Measurements from ENCODE around the gene PDE2A. TPM values are rescaled to one million over a fixed set of nuclear protein-coding genes. Genes with fewer than 3 reads are reported as not detected.

The PDE2A gene
- total RNA-seq, 1 donor, result 0.36 TPM

- Histone ChIP-seq H3K27me3 (ENCODE audit: insufficient read depth, low read length) (peaks cover 29% of the 10 kb centered on the region), H3K36me3 (ENCODE audit: insufficient read depth, low read length) (no peaks in the 10 kb centered on the region), H2AFZ (ENCODE audit: low read length) (no peak overlapping the region), H3K4me3 (ENCODE audit: insufficient read depth, low read length) (peak overlapping the region; percentile 61), H4K20me1 (ENCODE audit: insufficient read depth, low read length) (no peaks in the 10 kb centered on the region), H3K27ac (ENCODE audit: low read depth, low read length) (no peak overlapping the region), H3K4me1 (ENCODE audit: insufficient read depth, low read length) (peaks cover 3% of the 10 kb centered on the region), H3K79me2 (ENCODE audit: insufficient read depth, low read length) (no peaks in the 10 kb centered on the region), H3K4me2 (ENCODE audit: insufficient read depth, low read length) (peak overlapping the region; percentile 72), H3K9me3 (ENCODE audit: low read depth, low read length) (no peaks in the 10 kb centered on the region)
- peak; percentile 95 for DNase-seq (ENCODE audit: insufficient read length, low spot score, missing footprints)
- TF ChIP-seq CTCF (IDR thresholded peaks at IDR 0.05; ENCODE audit: extremely low read depth, low read depth, low read length), result no peak
Measured at GRCh38 chr11:72643547-72643946, 30.7 kb downstream of the PDE2A start.

GRCh38 chr11:72642884-72643522, 31.2 kb downstream of the PDE2A start:
- H3K9me3 ChIP-seq (ENCODE audit: low read depth, low read length), result no peaks in the 10 kb centered on the region
- DNase-seq (ENCODE audit: insufficient read length, low spot score, missing footprints), result peak; percentile 99
- H3K36me3 ChIP-seq (ENCODE audit: insufficient read depth, low read length), result no peaks in the 10 kb centered on the region

GRCh38 chr11:72642043-72642883, 32.0 kb downstream of the PDE2A start:
- Histone ChIP-seq H3K4me1 (ENCODE audit: insufficient read depth, low read length) (peaks cover 3% of the 10 kb centered on the region), H3K9me3 (ENCODE audit: low read depth, low read length) (no peaks in the 10 kb centered on the region), H4K20me1 (ENCODE audit: insufficient read depth, low read length) (no peaks in the 10 kb centered on the region), H3K4me2 (ENCODE audit: insufficient read depth, low read length) (peak overlapping the region; percentile 72), H3K27ac (ENCODE audit: low read depth, low read length) (no peak overlapping the region), H3K27me3 (ENCODE audit: insufficient read depth, low read length) (peaks cover 37% of the 10 kb centered on the region), H2AFZ (ENCODE audit: low read length) (peak overlapping the region; percentile 70), H3K36me3 (ENCODE audit: insufficient read depth, low read length) (no peaks in the 10 kb centered on the region), H3K79me2 (ENCODE audit: insufficient read depth, low read length) (no peaks in the 10 kb centered on the region), H3K4me3 (ENCODE audit: insufficient read depth, low read length) (peak overlapping the region; percentile 61)
- DNase-seq (ENCODE audit: insufficient read length, low spot score, missing footprints), result peak; percentile 95
- TF ChIP-seq CTCF (IDR thresholded peaks at IDR 0.05; ENCODE audit: extremely low read depth, low read depth, low read length), result no peak

More at GRCh38 chr11:72642884-72643522, 31.2 kb downstream of the PDE2A start:
- Histone ChIP-seq H3K4me3 (ENCODE audit: insufficient read depth, low read length) (peak overlapping the region; percentile 61), H3K27ac (ENCODE audit: low read depth, low read length) (no peak overlapping the region), H3K4me1 (ENCODE audit: insufficient read depth, low read length) (peaks cover 3% of the 10 kb centered on the region), H3K4me2 (ENCODE audit: insufficient read depth, low read length) (peak overlapping the region; percentile 72), H3K27me3 (ENCODE audit: insufficient read depth, low read length) (peaks cover 29% of the 10 kb centered on the region), H4K20me1 (ENCODE audit: insufficient read depth, low read length) (no peaks in the 10 kb centered on the region), H3K79me2 (ENCODE audit: insufficient read depth, low read length) (no peaks in the 10 kb centered on the region), H2AFZ (ENCODE audit: low read length) (peak overlapping the region; percentile 70)
- TF ChIP-seq CTCF (IDR thresholded peaks at IDR 0.05; ENCODE audit: extremely low read depth, low read depth, low read length), result peak; percentile 72

- no peak overlapping the region for H3K4me2 ChIP-seq (ENCODE audit: insufficient read depth, low read length)
- no peaks in the 10 kb centered on the region for H3K9me3 ChIP-seq (ENCODE audit: low read depth, low read length)
- H3K36me3 ChIP-seq (ENCODE audit: insufficient read depth, low read length), result no peaks in the 10 kb centered on the region
- no peak overlapping the region for H2AFZ ChIP-seq (ENCODE audit: low read length)
- peak; percentile 47 for DNase-seq (ENCODE audit: insufficient read length, low spot score, missing footprints)
- H3K27me3 ChIP-seq (ENCODE audit: insufficient read depth, low read length), result peaks cover 39% of the 10 kb centered on the region
- H3K27ac ChIP-seq (ENCODE audit: low read depth, low read length), result no peak overlapping the region
- peaks cover 3% of the 10 kb centered on the region for H3K4me1 ChIP-seq (ENCODE audit: insufficient read depth, low read length)
- TF ChIP-seq CTCF (IDR thresholded peaks at IDR 0.05; ENCODE audit: extremely low read depth, low read depth, low read length), result no peak
- no peaks in the 10 kb centered on the region for H3K79me2 ChIP-seq (ENCODE audit: insufficient read depth, low read length)
- H4K20me1 ChIP-seq (ENCODE audit: insufficient read depth, low read length), result no peaks in the 10 kb centered on the region
- H3K4me3 ChIP-seq (ENCODE audit: insufficient read depth, low read length), result no peak overlapping the region
Measured at GRCh38 chr11:72641522-72642042, 32.6 kb downstream of the PDE2A start.
